GM19043 (cell line): ENCODE measurements around the gene MED7.
A peak's percentile ranks its signal among the peaks of the same experiment; 100 is the strongest.
"Not testable (repeated sequence)": the region's sequence is repeated elsewhere in the genome, so short reads cannot be mapped to it uniquely, and the experiment has no call there.

Experiments
- ATAC-seq: cut with Tn5 transposase; IDR thresholded peaks from one replicate; pipeline ENCODE4 v1.9.1; 2021; ENCODE audit warnings: low read depth; ENCODE audit not compliant: unreplicated experiment

MED7 gene, protein sequence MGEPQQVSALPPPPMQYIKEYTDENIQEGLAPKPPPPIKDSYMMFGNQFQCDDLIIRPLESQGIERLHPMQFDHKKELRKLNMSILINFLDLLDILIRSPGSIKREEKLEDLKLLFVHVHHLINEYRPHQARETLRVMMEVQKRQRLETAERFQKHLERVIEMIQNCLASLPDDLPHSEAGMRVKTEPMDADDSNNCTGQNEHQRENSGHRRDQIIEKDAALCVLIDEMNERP

DNA sequence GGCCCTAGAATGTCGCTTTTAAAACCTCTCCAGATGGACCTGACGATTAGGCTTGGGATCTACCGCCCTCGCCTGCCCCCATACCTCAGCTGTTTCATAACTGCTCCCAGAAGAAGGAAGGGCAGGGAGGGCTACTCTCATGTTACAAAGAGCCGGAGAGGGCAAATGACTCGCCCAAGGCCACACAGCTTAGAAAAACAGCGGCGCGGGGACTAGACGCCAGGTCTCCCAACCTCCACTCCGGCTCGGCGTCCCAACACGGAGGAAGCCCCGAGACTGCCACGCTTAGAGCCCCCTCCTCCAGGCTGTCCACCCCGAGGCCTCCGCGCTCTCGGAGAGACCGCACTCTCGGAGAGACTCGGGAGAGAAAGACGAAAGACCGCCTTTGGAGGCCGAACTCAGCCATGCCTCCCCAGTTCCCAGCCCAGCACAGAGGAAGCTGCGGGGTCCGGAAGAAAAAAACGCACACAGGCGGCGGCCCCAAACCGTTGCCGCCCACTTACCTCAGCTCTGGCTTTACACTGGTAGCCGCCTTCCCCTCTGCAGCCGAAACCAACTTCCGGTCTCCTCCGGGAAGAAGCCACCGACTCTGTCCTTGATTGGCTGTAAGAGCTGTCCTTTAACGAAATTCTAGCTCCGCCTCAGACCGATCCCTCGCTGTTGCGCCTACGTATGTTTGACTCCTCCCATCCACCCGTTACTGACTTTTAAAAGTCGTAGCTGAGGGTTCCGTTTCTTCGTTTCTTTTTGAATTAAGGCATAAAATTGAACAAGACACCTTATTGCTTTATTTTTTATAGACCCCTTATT, at the start of gene MED7:
Gene MED7, minus strand, starts transcription at position 549 of the 810 bp plus-strand sequence. CDS start 3,434 bp downstream, outside the sequence.
- ATAC-seq, result peak; percentile 99

DNA sequence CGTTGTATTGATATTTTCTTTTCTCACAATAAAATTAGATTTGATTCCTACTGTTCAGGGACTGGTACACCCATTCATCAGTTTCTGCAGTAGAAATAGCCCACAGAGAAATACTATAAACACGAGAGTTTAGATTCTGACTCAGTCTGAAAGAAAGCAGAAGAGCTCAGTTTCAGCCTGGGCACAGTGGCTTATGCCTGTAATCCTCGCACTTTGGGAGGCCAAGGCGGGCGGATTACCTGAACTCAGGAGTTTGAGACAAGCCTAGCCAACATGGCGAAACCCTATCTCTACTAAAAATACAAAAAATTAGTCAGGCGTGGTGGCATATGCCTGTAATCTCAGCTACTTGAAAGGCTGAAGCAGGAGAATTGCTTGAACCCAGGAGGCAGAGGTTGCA, 46.6 kb upstream of the MED7 start:
- ATAC-seq, result no peak

GRCh38 chr5:157188270-157188669, 45.6 kb upstream of the MED7 start:
- no peak for ATAC-seq

- no peak for ATAC-seq
These were observed 44.5 kb upstream of the MED7 start for GRCh38 chr5:157187046-157187754.

DNA sequence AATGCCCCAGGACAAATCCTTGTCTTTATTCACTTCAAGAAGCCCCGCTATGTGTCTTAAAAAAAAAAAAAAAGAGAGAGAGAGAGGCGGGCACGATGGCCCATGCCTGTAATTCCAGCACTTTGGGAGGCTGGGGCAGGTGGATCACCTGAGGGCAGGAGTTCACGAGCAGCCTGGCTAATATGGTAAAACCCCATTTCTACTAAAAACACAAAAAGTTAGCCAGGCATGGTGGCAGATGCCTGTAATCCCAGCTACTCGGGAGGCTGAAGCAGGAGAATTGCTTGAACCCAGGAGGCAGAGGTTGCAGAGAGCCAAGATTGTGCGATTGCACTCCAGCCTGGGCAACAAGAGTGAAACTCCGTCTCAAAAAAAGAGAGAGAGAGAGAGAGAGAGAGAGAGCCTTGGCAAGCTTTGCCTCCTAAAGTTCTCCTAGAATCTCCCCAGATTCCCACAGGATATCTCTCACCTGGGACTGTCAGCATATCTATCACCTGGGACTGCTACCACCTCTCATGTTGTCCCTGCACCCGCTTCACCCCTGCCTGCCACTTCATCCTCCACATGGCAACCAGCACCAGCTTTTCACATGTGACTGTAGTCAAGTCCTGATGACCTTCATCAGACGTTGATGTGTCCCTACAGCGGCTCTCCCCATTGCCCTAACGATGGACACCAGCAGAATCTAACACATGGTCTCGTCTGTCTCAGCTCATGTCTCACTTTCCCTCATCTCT, 43.8 kb upstream of the MED7 start:
- no peak for ATAC-seq

GRCh38 chr5:157185122-157185521, 42.5 kb upstream of the MED7 start:
- ATAC-seq, result not testable (repeated sequence)

GRCh38 chr5:157184117-157184670, 41.5 kb upstream of the MED7 start:
- ATAC-seq, result no peak

DNA sequence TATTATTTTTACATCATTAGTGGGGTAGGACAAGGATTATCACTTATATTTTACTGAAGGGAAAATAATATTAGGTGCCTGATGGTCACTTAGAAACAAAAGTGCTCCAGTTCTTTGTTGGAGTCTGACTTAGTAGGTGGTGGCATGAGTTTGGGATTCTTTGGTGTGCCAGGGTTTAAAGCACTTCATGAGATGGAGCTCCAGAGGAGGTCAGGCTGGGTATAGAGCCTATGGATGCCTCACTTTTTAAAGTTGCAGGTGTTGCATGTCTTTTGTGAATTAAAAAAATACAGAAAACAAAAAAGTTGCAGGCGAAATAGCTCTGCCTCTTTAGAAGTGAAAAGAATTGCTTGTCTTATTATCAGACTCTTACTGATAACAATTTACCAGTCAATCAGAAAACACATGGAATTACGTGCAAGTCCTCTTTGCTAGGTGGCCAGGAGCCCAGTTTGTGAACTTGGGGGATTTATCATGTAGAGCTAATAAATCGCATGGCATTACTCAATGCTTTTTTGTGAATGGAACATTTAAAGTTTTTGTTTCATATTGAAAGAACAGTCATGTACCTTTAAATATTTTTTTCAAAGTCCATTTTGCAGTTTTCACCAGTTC, 39.6 kb upstream of the MED7 start:
- no peak for ATAC-seq

- ATAC-seq, result no peak
These were observed 38.0 kb upstream of the MED7 start, which contains the start of gene ITK for GRCh38 chr5:157180374-157181264. ITK (plus strand) TSS chr5:157180840; CDS start chr5:157180978, 138 bp downstream.

DNA sequence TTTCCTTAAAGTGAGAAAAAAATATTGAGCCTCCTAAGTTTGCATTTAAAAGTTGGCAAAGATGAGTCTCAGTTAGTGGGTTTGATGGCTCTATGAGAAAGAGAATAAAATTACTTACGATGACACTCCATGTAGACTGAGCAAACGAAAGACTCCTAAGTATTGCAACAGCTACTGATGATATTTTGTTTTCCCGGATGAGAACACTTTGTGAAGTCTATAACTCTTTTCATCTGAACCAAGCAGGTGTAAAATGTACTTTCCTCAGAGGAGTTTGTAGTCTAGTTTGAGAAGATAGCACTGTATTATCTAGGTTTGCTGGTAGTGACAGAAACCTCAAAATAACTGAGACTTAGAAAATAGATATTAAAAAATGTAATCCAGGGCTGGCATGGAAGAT, 36.3 kb upstream of the MED7 start:
- ATAC-seq, result no peak

DNA sequence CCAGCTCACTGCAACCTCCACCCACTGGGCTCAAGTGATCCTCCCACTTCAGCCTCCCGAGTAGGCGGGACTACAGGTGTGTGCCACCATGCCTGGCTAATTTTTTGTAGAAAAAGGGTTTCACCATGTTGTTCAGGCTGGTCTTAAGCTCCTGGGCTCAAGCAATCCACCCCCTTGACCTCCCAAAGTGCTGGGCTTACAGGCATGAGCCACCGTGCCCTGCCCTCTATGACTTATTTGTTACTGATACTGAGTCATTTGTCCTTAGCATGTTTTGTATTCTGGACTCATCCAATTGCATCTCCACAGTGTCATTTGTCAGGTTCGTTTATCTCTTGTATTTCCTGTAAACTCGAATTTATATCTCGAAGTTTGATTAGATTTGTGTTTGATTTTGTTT, 35.3 kb upstream of the MED7 start:
- ATAC-seq, result no peak

GRCh38 chr5:157175071-157175612, 32.5 kb upstream of the MED7 start:
- no peak for ATAC-seq

- ATAC-seq, result peak; percentile 99
These were observed 29.7 kb upstream of the MED7 start for GRCh38 chr5:157172403-157172802.

- ATAC-seq, result no peak
These were observed 25.6 kb upstream of the MED7 start for GRCh38 chr5:157168286-157168685.

DNA sequence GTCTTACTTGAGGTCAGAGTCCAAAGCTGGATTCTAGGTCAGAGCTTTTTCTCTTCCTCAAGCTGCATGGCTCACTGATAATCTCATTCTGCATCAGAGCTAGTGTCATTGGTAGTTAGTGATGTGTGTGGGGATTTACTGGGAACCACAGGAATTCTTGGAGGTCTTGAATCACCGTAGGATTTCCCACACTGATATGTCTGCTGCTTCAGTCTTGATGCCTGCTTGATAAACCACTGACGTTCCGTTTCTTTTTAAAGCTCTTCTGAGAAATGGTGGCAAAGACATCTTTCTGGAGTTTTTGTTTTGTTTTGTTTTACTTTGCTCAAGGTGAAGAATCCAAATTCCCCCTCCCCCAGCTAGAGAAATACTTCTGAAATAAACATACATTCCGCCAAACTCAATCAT, 24.6 kb upstream of the MED7 start:
- no peak for ATAC-seq

GRCh38 chr5:157166214-157167213, 23.8 kb upstream of the MED7 start, which contains the start of gene GARIN3:
GARIN3 (minus strand) TSS chr5:157166264; CDS start chr5:157166168, 96 bp downstream.
- ATAC-seq, result no peak

GRCh38 chr5:157165668-157166067, 23.0 kb upstream of the MED7 start:
- no peak for ATAC-seq
